NB4 (cell line): ENCODE results near the gene ZC3H8.

Experiments
- MYC ChIP-seq: IDR thresholded peaks from 2 replicates; pipeline ENCODE4 v1.6.1; 2011; ENCODE audit warnings: low read depth, low read length
- POLR2A ChIP-seq: IDR thresholded peaks from 2 replicates; pipeline ENCODE4 v1.6.1; 2011; ENCODE audit warnings: mild to moderate bottlenecking; ENCODE audit not compliant: insufficient read length; ENCODE audit errors: extremely low read depth
- TF ChIP-seq, protein P1 (sequence below): IDR thresholded peaks from one replicate; pipeline ENCODE4 v1.5.1; 2012; ENCODE audit warnings: low read depth, low read length
- TF ChIP-seq, protein P2 (sequence below): IDR thresholded peaks from 2 replicates; pipeline ENCODE4 v1.6.1; 2011; ENCODE audit warnings: low read depth, low read length

DNA sequence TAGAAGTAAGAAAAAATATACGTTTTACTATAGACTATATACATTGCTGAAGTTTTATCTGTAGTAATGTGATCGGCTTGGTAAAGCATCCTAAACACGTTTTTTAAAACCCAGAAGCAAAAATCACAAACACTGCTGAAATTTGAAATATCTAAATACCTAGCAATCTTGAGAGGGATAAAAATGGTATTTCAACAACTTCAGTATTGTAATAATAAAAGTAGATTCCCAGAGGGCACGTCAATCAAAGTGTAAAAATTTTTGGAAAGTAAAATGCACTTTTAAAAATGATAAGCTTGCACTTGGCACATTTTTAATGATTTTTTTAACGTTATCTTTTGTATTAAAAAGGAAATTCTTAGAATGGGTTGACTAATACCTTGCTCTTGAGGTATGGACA lies 22.1 kb upstream of the ZC3H8 start:
- TF ChIP-seq, protein P1, sequence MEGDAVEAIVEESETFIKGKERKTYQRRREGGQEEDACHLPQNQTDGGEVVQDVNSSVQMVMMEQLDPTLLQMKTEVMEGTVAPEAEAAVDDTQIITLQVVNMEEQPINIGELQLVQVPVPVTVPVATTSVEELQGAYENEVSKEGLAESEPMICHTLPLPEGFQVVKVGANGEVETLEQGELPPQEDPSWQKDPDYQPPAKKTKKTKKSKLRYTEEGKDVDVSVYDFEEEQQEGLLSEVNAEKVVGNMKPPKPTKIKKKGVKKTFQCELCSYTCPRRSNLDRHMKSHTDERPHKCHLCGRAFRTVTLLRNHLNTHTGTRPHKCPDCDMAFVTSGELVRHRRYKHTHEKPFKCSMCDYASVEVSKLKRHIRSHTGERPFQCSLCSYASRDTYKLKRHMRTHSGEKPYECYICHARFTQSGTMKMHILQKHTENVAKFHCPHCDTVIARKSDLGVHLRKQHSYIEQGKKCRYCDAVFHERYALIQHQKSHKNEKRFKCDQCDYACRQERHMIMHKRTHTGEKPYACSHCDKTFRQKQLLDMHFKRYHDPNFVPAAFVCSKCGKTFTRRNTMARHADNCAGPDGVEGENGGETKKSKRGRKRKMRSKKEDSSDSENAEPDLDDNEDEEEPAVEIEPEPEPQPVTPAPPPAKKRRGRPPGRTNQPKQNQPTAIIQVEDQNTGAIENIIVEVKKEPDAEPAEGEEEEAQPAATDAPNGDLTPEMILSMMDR = no peak
- TF ChIP-seq POLR2A (no peak), MYC (no peak)
- TF ChIP-seq, protein P2, sequence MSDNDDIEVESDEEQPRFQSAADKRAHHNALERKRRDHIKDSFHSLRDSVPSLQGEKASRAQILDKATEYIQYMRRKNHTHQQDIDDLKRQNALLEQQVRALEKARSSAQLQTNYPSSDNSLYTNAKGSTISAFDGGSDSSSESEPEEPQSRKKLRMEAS = no peak
